Hepatocyte (in vitro differentiated cells): Measurements from ENCODE around the gene PTPRM.

Experiments used
- CTCF ChIP-seq: fragments of 200-600 bp; sonication (generic); IDR thresholded peaks from 2 replicates; pipeline ENCODE4 v1.5.1; 2016; ENCODE audit warnings: antibody characterized with exemption, mild to moderate bottlenecking; ENCODE audit not compliant: poor library complexity
- EZH2 ChIP-seq: fragments of 200-600 bp; sonication (generic); IDR thresholded peaks from 2 replicates; pipeline ENCODE4 v1.6.1; 2016; ENCODE audit warnings: antibody characterized with exemption, mild to moderate bottlenecking, borderline replicate concordance
- EZH2phosphoT487 ChIP-seq: fragments of 200-600 bp; sonication (generic); IDR thresholded peaks from one replicate; pipeline ENCODE4 v1.6.1; 2018; ENCODE audit warnings: antibody characterized with exemption, mild to moderate bottlenecking, low read depth, moderate library complexity; ENCODE audit not compliant: unreplicated experiment, severe bottlenecking

GRCh38 chr18:8088626-8089025 lies 521.5 kb downstream of the PTPRM start:
- TF ChIP-seq CTCF = no peak
- TF ChIP-seq EZH2 = no peak
- TF ChIP-seq EZH2phosphoT487 = no peak
